Neural progenitor cell (in vitro differentiated cells): ENCODE data around the gene SCN1B. TPM values are rescaled to one million over a fixed set of nuclear protein-coding genes. Genes with fewer than 3 reads are reported as not detected.

ENCODE experiments used
- DNase-seq: peaks from one replicate; pipeline ENCODE4 v3.0.0-alpha.2; 2016; ENCODE audit warnings: low spot score
- H2AFZ ChIP-seq: fragments of 200-600 bp; sonication (generic); replicated peaks from 2 replicates; pipeline ENCODE4 v1.6.1; 2016; ENCODE audit warnings: antibody characterized with exemption
- H3F3A ChIP-seq: fragments of 200-600 bp; sonication (generic); 2 replicates; pipeline ENCODE4 v1.6.1; 2016; ENCODE audit warnings: antibody characterized with exemption, low read depth
- H3K27ac ChIP-seq: fragments of 200-600 bp; sonication (generic); 2 replicates; pipeline ENCODE4 v1.5.1; 2016; ENCODE audit warnings: mild to moderate bottlenecking
- H3K27me3 ChIP-seq: fragments of 200-600 bp; sonication (generic); 2 replicates; pipeline ENCODE4 v1.6.1; 2016; ENCODE audit warnings: mild to moderate bottlenecking, moderate library complexity
- H3K36me3 ChIP-seq: fragments of 200-600 bp; sonication (generic); 2 replicates; pipeline ENCODE4 v1.5.1; 2016
- H3K4me1 ChIP-seq: fragments of 200-600 bp; sonication (generic); 2 replicates; pipeline ENCODE4 v1.6.1; 2016; ENCODE audit warnings: mixed run types
- H3K4me2 ChIP-seq: fragments of 200-600 bp; sonication (generic); 2 replicates; pipeline ENCODE4 v1.6.1; 2016
- H3K4me3 ChIP-seq: fragments of 200-600 bp; sonication (generic); 2 replicates; pipeline ENCODE4 v1.5.1; 2016
- H3K79me2 ChIP-seq: fragments of 200-600 bp; sonication (generic); 2 replicates; pipeline ENCODE4 v1.6.1; 2016; ENCODE audit warnings: low read depth
- H3K9ac ChIP-seq: fragments of 200-600 bp; sonication (generic); 2 replicates; pipeline ENCODE4 v1.6.1; 2016
- H3K9me3 ChIP-seq: fragments of 200-600 bp; sonication (generic); 2 replicates; pipeline ENCODE4 v1.5.1; 2016; ENCODE audit warnings: low read depth
- H4K20me1 ChIP-seq: fragments of 200-600 bp; sonication (generic); 2 replicates; pipeline ENCODE4 v1.6.1; 2016; ENCODE audit warnings: low read depth
- H3K27ac Mint-ChIP-seq: 3 replicates; pipeline ENCODE4 v1.8.0; 2021; ENCODE audit warnings: mixed read lengths
- H3K27me3 Mint-ChIP-seq: 2 replicates; pipeline ENCODE4 v1.8.0; 2022; ENCODE audit warnings: low read depth, mild to moderate bottlenecking, inconsistent platforms, moderate library complexity, mixed read lengths; ENCODE audit not compliant: insufficient read depth
- H3K36me3 Mint-ChIP-seq: 3 replicates; pipeline ENCODE4 v1.8.0; 2021; ENCODE audit warnings: mixed read lengths
- H3K4me1 Mint-ChIP-seq: 3 replicates; pipeline ENCODE4 v1.8.0; 2021; ENCODE audit warnings: mixed read lengths
- H3K4me3 Mint-ChIP-seq: 3 replicates; pipeline ENCODE4 v1.8.0; 2021; ENCODE audit warnings: mild to moderate bottlenecking, moderate library complexity, mixed read lengths
- H3K9me3 Mint-ChIP-seq: 3 replicates; pipeline ENCODE4 v1.8.0; 2020; ENCODE audit warnings: mixed read lengths
- CTCF ChIP-seq: fragments of 200-600 bp; sonication (generic); IDR thresholded peaks from 2 replicates; pipeline ENCODE4 v1.5.1; 2017; ENCODE audit warnings: antibody characterized with exemption, mild to moderate bottlenecking
- EZH2 ChIP-seq: fragments of 200-600 bp; sonication (generic); IDR thresholded peaks from 2 replicates; pipeline ENCODE4 v1.6.1; 2017; ENCODE audit warnings: antibody characterized with exemption, mild to moderate bottlenecking, moderate library complexity
- EZH2phosphoT487 ChIP-seq: fragments of 200-600 bp; sonication (generic); IDR thresholded peaks from 2 replicates; pipeline ENCODE4 v1.6.1; 2017; ENCODE audit warnings: antibody characterized with exemption
- total RNA-seq: library from RNA; depleted of rRNA; stranded (reverse); fragments of >200 nt; gene quantifications from 2 replicates; pipeline ENCODE4 v1.2.3, GENCODE V29; 2015; ENCODE audit warnings: low replicate concordance

Gene SCN1B
- total RNA-seq, 1 donor from 2014 or later, result 2.2 TPM

DNA sequence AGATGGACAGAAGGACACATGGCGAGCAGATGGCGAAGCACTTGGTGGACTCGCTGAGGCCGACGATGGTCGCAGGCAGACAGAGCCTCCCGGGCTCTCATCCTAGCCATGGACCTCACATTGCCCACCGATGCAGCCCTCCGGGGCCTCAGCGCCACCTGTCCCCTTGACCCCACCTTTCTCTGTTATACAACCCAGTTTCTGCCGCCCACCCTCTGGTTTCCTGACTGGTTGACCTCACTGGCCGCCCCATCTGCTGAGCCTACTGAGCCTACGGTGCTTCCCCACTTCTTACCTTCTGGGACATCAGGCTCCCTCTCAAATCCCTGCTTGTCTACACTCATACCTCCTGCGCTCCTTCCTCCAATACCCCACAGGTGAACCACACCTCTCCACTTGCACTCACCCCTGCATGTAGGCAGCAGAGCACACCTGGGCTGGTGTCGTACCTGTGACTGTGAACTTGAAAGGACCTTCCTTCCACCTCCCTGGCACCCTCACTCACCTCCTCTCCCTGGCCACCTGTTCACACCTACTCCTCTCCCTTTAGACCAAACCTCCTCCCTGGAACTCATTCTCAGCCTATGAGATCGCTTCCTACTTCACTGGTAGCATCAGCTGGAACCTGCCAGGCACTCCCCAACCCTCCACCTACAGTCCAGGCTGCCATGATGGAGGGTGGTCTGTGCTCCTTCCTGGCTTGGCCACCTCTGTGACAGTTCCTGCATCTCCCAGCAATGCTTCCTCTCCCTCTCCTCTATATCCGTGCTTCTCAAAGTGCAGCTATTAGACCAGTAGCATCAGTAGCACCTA lies 47.3 kb downstream of the SCN1B start:
- Histone ChIP-seq H3K9me3 (no peaks in the 10 kb centered on the region), H3K4me2 (no peak overlapping the region), H3F3A (no peaks in the 10 kb centered on the region), H3K4me3 (no peak overlapping the region), H3K79me2 (no peaks in the 10 kb centered on the region), H3K27ac (no peak overlapping the region), H3K27me3 (no peaks in the 10 kb centered on the region), H3K9ac (no peak overlapping the region), H2AFZ (no peak overlapping the region), H3K36me3 (no peaks in the 10 kb centered on the region), H4K20me1 (no peaks in the 10 kb centered on the region), H3K4me1 (no peaks in the 10 kb centered on the region)
- H3K9me3 Mint-ChIP-seq, result peaks cover 3% of the 10 kb centered on the region
- no peaks in the 10 kb centered on the region for H3K4me1 Mint-ChIP-seq
- no peak for DNase-seq
- H3K27ac Mint-ChIP-seq, result peak overlapping the region; percentile 68
- H3K27me3 Mint-ChIP-seq, result peaks cover 4% of the 10 kb centered on the region
- no peaks in the 10 kb centered on the region for H3K36me3 Mint-ChIP-seq
- H3K4me3 Mint-ChIP-seq, result no peak overlapping the region
- no peak for TF ChIP-seq EZH2phosphoT487
- TF ChIP-seq EZH2, result no peak
- no peak for TF ChIP-seq CTCF

- DNase-seq, result no peak
- Histone ChIP-seq H3F3A (no peaks in the 10 kb centered on the region), H3K9me3 (no peaks in the 10 kb centered on the region), H3K4me3 (no peak overlapping the region), H3K79me2 (no peaks in the 10 kb centered on the region), H2AFZ (no peak overlapping the region), H3K9ac (no peak overlapping the region), H3K27ac (no peak overlapping the region), H3K4me2 (no peak overlapping the region), H4K20me1 (no peaks in the 10 kb centered on the region), H3K36me3 (no peaks in the 10 kb centered on the region), H3K4me1 (no peaks in the 10 kb centered on the region), H3K27me3 (no peaks in the 10 kb centered on the region)
- Mint-ChIP-seq H3K36me3 (no peaks in the 10 kb centered on the region), H3K27me3 (peaks cover 4% of the 10 kb centered on the region), H3K4me1 (no peaks in the 10 kb centered on the region), H3K4me3 (no peak overlapping the region), H3K9me3 (peaks cover 4% of the 10 kb centered on the region), H3K27ac (no peak overlapping the region)
- TF ChIP-seq EZH2phosphoT487 (no peak), EZH2 (no peak), CTCF (no peak)
These were observed 49.6 kb downstream of the SCN1B start for GRCh38 chr19:35079826-35080225.

- Histone ChIP-seq H2AFZ (no peak overlapping the region), H3K27ac (no peak overlapping the region), H3K79me2 (no peaks in the 10 kb centered on the region), H4K20me1 (no peaks in the 10 kb centered on the region), H3K4me2 (no peak overlapping the region), H3K4me1 (no peaks in the 10 kb centered on the region), H3K9me3 (no peaks in the 10 kb centered on the region), H3K9ac (no peak overlapping the region), H3K4me3 (no peak overlapping the region), H3F3A (no peaks in the 10 kb centered on the region), H3K36me3 (no peaks in the 10 kb centered on the region), H3K27me3 (no peaks in the 10 kb centered on the region)
- Mint-ChIP-seq H3K4me3 (no peak overlapping the region), H3K27me3 (peaks cover 6% of the 10 kb centered on the region), H3K4me1 (no peaks in the 10 kb centered on the region), H3K9me3 (peaks cover 4% of the 10 kb centered on the region), H3K27ac (no peak overlapping the region), H3K36me3 (no peaks in the 10 kb centered on the region)
- TF ChIP-seq CTCF, result no peak
- TF ChIP-seq EZH2, result no peak
- TF ChIP-seq EZH2phosphoT487, result no peak
- DNase-seq, result no peak
These were observed 50.4 kb downstream of the SCN1B start for GRCh38 chr19:35080613-35081170.
